ENCODE measurements around the gene NACC1.

Gene NACC1

DNA sequence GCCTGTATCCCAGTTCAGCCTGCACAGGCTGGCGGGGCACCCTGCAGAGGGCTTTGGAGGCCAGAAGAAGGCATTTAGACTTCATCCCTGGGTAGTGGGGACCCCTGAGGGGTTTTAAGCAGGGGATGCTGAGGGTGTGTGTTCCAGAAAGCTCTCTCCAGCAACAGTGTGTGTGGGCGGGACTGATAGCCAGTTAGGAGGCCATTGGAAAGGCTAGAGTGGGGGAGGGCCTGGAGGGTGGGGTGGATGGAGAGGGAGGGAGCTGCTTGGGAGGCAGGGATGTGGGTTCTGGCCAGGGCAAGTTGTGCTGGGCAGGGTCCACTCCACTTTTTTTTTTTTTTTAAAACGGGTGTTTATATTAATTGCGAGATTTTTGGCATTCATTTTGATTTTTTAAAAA, 43.7 kb upstream of the NACC1 start:
- no peak overlapping the region for H3K4me2 ChIP-seq (ENCODE audit: low read length)
- no peaks in the 10 kb centered on the region for H3K9me3 ChIP-seq (ENCODE audit: control insufficient read depth, insufficient read depth, low read length)
- H3K27ac ChIP-seq (ENCODE audit: low read depth, low read length) = no peak overlapping the region
- H3K79me2 ChIP-seq (ENCODE audit: control insufficient read depth, low read length) = no peaks in the 10 kb centered on the region
- TF ChIP-seq, protein P1, sequence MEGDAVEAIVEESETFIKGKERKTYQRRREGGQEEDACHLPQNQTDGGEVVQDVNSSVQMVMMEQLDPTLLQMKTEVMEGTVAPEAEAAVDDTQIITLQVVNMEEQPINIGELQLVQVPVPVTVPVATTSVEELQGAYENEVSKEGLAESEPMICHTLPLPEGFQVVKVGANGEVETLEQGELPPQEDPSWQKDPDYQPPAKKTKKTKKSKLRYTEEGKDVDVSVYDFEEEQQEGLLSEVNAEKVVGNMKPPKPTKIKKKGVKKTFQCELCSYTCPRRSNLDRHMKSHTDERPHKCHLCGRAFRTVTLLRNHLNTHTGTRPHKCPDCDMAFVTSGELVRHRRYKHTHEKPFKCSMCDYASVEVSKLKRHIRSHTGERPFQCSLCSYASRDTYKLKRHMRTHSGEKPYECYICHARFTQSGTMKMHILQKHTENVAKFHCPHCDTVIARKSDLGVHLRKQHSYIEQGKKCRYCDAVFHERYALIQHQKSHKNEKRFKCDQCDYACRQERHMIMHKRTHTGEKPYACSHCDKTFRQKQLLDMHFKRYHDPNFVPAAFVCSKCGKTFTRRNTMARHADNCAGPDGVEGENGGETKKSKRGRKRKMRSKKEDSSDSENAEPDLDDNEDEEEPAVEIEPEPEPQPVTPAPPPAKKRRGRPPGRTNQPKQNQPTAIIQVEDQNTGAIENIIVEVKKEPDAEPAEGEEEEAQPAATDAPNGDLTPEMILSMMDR (IDR thresholded peaks at IDR 0.05; ENCODE audit: low read depth, low read length, poor library complexity, severe bottlenecking) = no peak
- TF ChIP-seq EZH2phosphoT487 (IDR thresholded peaks at IDR 0.05; ENCODE audit: borderline replicate concordance, low read length) = no peak
- H3K36me3 ChIP-seq (ENCODE audit: control insufficient read depth, low read length) = no peaks in the 10 kb centered on the region
- H3K27me3 ChIP-seq (ENCODE audit: control insufficient read depth, low read length) = peaks cover 30% of the 10 kb centered on the region
- H4K20me1 ChIP-seq (ENCODE audit: control insufficient read depth, insufficient read depth, low read depth, low read length) = no peaks in the 10 kb centered on the region
- no peak overlapping the region for H3K4me3 ChIP-seq (ENCODE audit: low read length)
- H3K4me1 ChIP-seq (ENCODE audit: control insufficient read depth, low read length) = no peaks in the 10 kb centered on the region
- H3K9me2 ChIP-seq (replicated peaks; ENCODE audit: control insufficient read depth, low read length) = no peaks in the 10 kb centered on the region
- H3F3A ChIP-seq (ENCODE audit: control insufficient read depth, insufficient read depth) = no peaks in the 10 kb centered on the region

DNA sequence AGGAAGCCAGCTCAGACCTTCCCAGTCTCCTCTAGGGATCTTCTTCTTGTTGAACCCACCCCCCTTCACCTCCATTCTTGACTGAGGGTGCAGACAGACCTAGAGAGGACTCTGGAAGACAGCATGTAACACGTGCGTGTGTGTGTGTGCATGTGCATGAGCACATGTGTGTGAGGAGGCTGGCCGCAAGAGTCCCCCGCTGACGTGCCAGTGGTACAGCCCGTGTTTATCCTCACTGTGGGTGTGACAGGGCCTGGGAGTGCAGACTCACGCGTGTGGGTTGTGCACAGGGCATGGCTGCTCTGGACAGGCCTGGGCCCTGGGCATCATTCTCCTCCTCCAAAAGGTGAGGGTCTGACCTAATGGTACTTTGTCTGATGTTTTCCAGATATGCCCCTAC, 41.7 kb upstream of the NACC1 start:
- peaks cover 21% of the 10 kb centered on the region for H3K27me3 ChIP-seq (ENCODE audit: control insufficient read depth, low read length)
- no peak overlapping the region for H3K27ac ChIP-seq (ENCODE audit: low read depth, low read length)
- H3F3A ChIP-seq (ENCODE audit: control insufficient read depth, insufficient read depth) = no peaks in the 10 kb centered on the region
- H4K20me1 ChIP-seq (ENCODE audit: control insufficient read depth, insufficient read depth, low read depth, low read length) = no peaks in the 10 kb centered on the region
- no peaks in the 10 kb centered on the region for H3K9me3 ChIP-seq (ENCODE audit: control insufficient read depth, insufficient read depth, low read length)
- no peak for TF ChIP-seq EZH2phosphoT487 (IDR thresholded peaks at IDR 0.05; ENCODE audit: borderline replicate concordance, low read length)
- TF ChIP-seq, protein P1 (IDR thresholded peaks at IDR 0.05; ENCODE audit: low read depth, low read length, poor library complexity, severe bottlenecking) = no peak
- H3K4me2 ChIP-seq (ENCODE audit: low read length) = no peak overlapping the region
- no peaks in the 10 kb centered on the region for H3K36me3 ChIP-seq (ENCODE audit: control insufficient read depth, low read length)
- no peaks in the 10 kb centered on the region for H3K9me2 ChIP-seq (replicated peaks; ENCODE audit: control insufficient read depth, low read length)
- no peaks in the 10 kb centered on the region for H3K79me2 ChIP-seq (ENCODE audit: control insufficient read depth, low read length)
- H3K4me1 ChIP-seq (ENCODE audit: control insufficient read depth, low read length) = no peaks in the 10 kb centered on the region
- no peak overlapping the region for H3K4me3 ChIP-seq (ENCODE audit: low read length)

DNA sequence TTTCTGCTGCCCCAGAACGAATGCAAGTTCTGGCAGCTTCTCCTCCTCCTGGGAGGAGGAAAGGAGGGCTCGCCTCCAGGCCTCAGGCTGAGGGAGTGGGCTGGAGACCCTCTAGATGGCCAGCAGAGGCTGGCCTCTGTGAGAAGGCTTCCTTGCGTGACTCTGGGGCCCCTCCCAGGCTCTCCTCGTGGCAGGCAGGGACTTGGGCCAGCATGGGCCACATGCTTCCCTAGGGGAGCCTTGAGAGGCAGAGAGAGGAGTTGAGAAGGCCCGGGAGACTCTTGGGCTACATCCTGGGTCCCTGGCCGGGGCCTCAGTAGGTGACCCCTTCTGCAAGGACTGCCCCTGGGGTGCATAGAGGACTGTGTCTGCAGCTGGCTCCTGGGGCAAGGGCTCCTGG, 41.3 kb upstream of the NACC1 start:
- H3K9me3 ChIP-seq (ENCODE audit: control insufficient read depth, insufficient read depth, low read length) = no peaks in the 10 kb centered on the region
- no peaks in the 10 kb centered on the region for H3K36me3 ChIP-seq (ENCODE audit: control insufficient read depth, low read length)
- no peaks in the 10 kb centered on the region for H3F3A ChIP-seq (ENCODE audit: control insufficient read depth, insufficient read depth)
- H3K4me1 ChIP-seq (ENCODE audit: control insufficient read depth, low read length) = no peaks in the 10 kb centered on the region
- TF ChIP-seq EZH2phosphoT487 (IDR thresholded peaks at IDR 0.05; ENCODE audit: borderline replicate concordance, low read length) = no peak
- TF ChIP-seq, protein P1 (IDR thresholded peaks at IDR 0.05; ENCODE audit: low read depth, low read length, poor library complexity, severe bottlenecking) = no peak
- no peaks in the 10 kb centered on the region for H3K9me2 ChIP-seq (replicated peaks; ENCODE audit: control insufficient read depth, low read length)
- H3K79me2 ChIP-seq (ENCODE audit: control insufficient read depth, low read length) = no peaks in the 10 kb centered on the region
- H3K27ac ChIP-seq (ENCODE audit: low read depth, low read length) = no peak overlapping the region
- H3K4me2 ChIP-seq (ENCODE audit: low read length) = no peak overlapping the region
- no peak overlapping the region for H3K4me3 ChIP-seq (ENCODE audit: low read length)
- no peaks in the 10 kb centered on the region for H4K20me1 ChIP-seq (ENCODE audit: control insufficient read depth, insufficient read depth, low read depth, low read length)
- peaks cover 20% of the 10 kb centered on the region for H3K27me3 ChIP-seq (ENCODE audit: control insufficient read depth, low read length)

DNA sequence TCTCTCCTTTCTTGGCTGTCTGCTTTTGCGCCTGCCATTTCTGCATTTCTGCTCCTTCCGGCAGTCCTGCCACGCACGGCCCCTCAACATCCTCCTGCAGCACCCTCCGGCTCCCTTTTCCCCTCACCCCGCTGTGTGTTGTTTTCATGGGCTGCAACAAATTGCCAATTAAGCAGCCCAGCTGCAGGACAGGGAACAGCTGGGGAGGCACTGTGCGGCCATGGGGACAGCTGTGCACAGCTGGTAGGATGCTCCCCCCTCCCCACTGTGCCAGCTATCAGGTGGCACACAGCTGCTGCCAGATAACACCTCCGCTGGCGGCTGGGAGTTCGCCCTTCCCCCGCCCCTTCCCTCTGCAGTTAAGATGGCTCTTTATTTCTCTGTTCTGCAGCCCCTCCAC, 40.8 kb upstream of the NACC1 start:
- no peaks in the 10 kb centered on the region for H3K9me3 ChIP-seq (ENCODE audit: control insufficient read depth, insufficient read depth, low read length)
- no peaks in the 10 kb centered on the region for H4K20me1 ChIP-seq (ENCODE audit: control insufficient read depth, insufficient read depth, low read depth, low read length)
- H3K27ac ChIP-seq (ENCODE audit: low read depth, low read length) = no peak overlapping the region
- TF ChIP-seq, protein P1 (IDR thresholded peaks at IDR 0.05; ENCODE audit: low read depth, low read length, poor library complexity, severe bottlenecking) = no peak
- no peak for TF ChIP-seq EZH2phosphoT487 (IDR thresholded peaks at IDR 0.05; ENCODE audit: borderline replicate concordance, low read length)
- no peak overlapping the region for H3K4me2 ChIP-seq (ENCODE audit: low read length)
- no peaks in the 10 kb centered on the region for H3K36me3 ChIP-seq (ENCODE audit: control insufficient read depth, low read length)
- no peaks in the 10 kb centered on the region for H3K79me2 ChIP-seq (ENCODE audit: control insufficient read depth, low read length)
- H3K27me3 ChIP-seq (ENCODE audit: control insufficient read depth, low read length) = peaks cover 16% of the 10 kb centered on the region
- no peak overlapping the region for H3K4me3 ChIP-seq (ENCODE audit: low read length)
- H3F3A ChIP-seq (ENCODE audit: control insufficient read depth, insufficient read depth) = no peaks in the 10 kb centered on the region
- H3K4me1 ChIP-seq (ENCODE audit: control insufficient read depth, low read length) = no peaks in the 10 kb centered on the region
- no peaks in the 10 kb centered on the region for H3K9me2 ChIP-seq (replicated peaks; ENCODE audit: control insufficient read depth, low read length)
